C4-2B (cell line): ENCODE measurements around the gene MED28.

ENCODE experiments used
- H3K27ac ChIP-seq: fragments of 450-650 bp; 2 replicates; pipeline ENCODE4 v1.5.1; 2017
- ZFX ChIP-seq: fragments of 450-650 bp; IDR thresholded peaks from 2 replicates; pipeline ENCODE4 v1.6.1; 2017
- TF ChIP-seq, protein P1 (sequence below): fragments of 450-650 bp; conservative IDR thresholded peaks from 2 replicates; pipeline ENCODE4 v1.5.1; 2017; ENCODE audit warnings: mild to moderate bottlenecking

Gene MED28

DNA sequence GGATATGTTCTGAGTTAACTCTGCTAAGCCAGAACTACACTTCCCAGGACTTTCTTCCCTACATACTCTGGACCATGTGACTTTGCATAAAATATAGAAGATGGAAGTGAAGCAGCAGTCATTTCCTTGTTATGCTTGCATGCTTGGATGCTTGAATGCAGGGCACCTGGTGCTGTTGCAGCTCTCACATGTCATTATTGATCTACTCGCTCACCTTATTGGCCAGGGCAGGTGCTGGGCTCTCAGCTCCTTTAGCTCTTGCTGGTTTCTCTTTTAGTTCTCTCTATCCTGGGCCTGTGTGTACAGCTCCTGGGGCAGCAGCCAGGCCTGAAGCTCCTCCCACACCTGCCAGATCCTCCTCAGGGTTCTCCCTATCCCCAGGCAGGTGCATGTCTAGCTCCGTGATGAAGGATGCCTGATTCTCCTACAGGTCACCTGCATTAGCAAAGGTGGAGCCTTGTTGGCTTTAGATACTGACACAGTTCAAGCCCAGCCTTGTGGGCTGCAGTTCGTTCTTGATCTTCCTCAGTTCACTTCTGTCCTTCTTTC lies 53.3 kb downstream of the MED28 start:
- H3K27ac ChIP-seq = no peak overlapping the region
- no peak for TF ChIP-seq ZFX
- TF ChIP-seq, protein P1, sequence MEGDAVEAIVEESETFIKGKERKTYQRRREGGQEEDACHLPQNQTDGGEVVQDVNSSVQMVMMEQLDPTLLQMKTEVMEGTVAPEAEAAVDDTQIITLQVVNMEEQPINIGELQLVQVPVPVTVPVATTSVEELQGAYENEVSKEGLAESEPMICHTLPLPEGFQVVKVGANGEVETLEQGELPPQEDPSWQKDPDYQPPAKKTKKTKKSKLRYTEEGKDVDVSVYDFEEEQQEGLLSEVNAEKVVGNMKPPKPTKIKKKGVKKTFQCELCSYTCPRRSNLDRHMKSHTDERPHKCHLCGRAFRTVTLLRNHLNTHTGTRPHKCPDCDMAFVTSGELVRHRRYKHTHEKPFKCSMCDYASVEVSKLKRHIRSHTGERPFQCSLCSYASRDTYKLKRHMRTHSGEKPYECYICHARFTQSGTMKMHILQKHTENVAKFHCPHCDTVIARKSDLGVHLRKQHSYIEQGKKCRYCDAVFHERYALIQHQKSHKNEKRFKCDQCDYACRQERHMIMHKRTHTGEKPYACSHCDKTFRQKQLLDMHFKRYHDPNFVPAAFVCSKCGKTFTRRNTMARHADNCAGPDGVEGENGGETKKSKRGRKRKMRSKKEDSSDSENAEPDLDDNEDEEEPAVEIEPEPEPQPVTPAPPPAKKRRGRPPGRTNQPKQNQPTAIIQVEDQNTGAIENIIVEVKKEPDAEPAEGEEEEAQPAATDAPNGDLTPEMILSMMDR = no peak

DNA sequence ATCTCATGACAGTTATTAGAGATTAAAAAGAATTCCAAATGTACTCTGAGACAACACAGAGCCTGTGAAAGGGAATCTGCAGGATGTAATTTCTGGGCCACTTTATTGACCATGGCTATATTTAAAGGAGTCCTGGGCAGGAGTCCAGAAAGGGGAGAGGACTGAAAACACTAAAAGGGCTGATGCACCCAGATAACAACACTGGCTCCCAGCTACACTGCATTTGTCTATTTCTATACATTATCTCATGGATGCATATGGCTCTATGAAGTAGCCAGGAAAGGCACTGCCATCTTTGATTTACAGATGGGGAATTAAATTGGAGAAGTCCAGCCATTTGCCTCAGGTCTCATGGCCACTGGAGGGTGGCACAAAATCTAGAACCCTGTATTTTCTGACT lies 56.0 kb downstream of the MED28 start:
- TF ChIP-seq, protein P1 = no peak
- TF ChIP-seq ZFX = no peak
- H3K27ac ChIP-seq = no peak overlapping the region

DNA sequence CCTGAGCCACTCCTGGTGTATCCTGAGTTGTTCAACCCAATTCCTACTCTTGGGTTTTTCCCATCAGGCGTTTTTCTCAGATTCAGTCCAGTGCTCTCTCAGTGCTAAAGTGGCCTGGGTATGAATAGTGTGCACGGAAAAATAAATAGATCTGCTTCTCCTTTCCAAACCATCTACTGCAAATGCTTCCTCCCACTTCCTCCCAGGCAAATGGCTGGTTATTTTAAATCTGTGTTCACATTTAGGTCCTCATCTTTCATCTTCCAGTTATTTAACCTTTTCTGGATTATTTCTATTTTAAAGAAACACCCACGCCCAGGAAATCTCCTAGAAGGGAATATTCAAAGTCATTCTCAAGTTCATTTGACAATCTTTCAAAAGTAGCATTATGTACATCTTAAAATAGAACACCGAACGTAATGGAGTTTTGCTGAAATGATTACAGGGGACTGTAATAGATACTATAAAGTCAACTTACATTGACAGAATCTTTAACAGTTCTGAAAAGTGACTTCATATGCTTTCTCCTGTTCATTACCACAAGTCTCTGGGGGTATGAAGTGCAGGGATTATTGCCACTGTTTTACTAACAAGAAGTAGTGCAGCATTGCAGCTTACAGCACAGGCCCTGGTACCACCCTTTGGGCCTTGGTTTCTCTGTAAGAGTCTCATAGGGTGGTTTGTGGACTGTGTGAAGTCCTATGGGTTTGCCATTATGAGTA lies 66.3 kb downstream of the MED28 start:
- H3K27ac ChIP-seq = no peak overlapping the region
- TF ChIP-seq, protein P1 = no peak
- no peak for TF ChIP-seq ZFX

DNA sequence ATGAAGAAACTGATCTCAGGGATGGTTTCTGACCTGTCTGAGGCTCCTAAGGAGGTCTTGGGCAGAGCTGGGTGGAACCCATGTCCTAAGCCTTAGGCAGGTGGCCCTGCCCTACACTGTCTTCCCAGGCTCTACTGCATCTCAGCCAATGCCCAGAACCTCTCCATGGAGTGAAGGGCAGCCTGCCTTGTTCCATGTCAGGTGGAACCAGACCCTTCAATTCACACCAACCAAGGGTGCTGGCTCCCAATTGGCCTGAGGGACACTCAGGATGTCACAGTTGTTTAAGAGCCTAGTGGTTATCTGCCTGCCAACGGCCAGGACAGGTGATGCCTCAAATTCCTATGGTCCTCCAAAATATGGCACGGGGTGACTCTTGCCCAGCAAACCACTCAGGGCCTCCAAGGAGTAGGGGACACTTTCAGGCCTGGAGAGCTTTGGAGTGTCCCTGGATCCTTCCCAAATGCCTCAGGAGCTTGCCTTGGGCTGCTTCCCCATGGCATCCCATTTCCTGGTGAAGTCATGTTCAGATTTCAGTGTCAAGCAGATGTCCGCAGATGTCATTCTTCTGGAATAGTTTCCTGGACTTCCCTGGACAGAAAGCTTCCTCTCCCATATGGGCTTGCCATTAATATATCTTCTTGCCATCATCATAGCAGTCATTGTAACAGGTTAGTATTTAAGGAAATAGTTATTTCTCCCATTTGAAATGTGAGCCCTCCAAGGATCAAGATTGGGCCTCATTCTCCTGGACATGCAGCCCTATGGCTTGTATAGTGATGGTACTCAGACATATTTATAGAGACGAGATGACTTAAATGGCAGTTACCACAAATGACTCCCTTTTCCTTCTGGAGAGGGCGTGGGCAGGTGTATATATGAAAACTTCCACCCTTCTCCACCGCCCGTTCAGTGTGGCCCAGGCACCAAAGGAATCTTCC lies 67.1 kb downstream of the MED28 start:
- no peak overlapping the region for H3K27ac ChIP-seq
- TF ChIP-seq, protein P1 = no peak
- no peak for TF ChIP-seq ZFX

DNA sequence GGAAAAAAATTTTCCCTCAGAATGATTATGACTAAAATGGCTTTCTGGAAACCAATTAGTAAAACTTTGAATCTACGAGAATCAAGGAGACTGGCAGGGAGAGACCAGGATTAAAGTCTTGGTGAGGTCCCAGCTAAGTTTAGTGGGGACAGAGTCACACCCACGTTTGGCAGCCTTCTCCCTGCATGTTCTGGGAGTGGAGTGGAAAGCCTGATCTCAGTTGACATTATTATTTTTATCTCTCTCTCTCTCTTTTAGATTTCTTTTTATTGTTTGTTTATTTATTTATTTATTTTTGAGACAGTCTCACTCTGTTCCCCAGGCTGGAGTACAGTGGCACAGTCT lies 67.8 kb downstream of the MED28 start:
- TF ChIP-seq ZFX = no peak
- TF ChIP-seq, protein P1 = no peak
- no peak overlapping the region for H3K27ac ChIP-seq
